HEK293T (cell line): ENCODE data around the gene PNN.
"Not testable (repeated sequence)": the region's sequence is repeated elsewhere in the genome, so short reads cannot be mapped to it uniquely, and the experiment has no call there.

ENCODE experiments used
- CTCF ChIA-PET: fragments of 350-600 bp; formaldehyde crosslinking; extraction: SDS; loops from one replicate; lab custom pipeline; 2021; ENCODE audit warnings: antibody characterized with exemption, inconsistent platforms; lab: Yijun Ruan, JAX
- POLR2A ChIA-PET: fragments of 350-600 bp; formaldehyde crosslinking; extraction: SDS; loops from one replicate; lab custom pipeline; 2020; ENCODE audit warnings: antibody characterized with exemption, inconsistent platforms; lab: Yijun Ruan, JAX
- DNase-seq: peaks from one replicate; pipeline ENCODE4 v3.0.0; 2012; ENCODE audit warnings: mixed read lengths; ENCODE audit errors: extremely low spot score
- ARNT ChIP-seq: fragments of 450-650 bp; IDR thresholded peaks from 2 replicates; pipeline ENCODE4 v1.6.1; 2017; ENCODE audit warnings: mild to moderate bottlenecking
- BHLHE40 ChIP-seq: fragments of 450-650 bp; IDR thresholded peaks from 2 replicates; pipeline ENCODE4 v1.6.1; 2016; ENCODE audit warnings: mild to moderate bottlenecking, moderate library complexity, borderline replicate concordance
- CTBP1 ChIP-seq: fragments of 450-650 bp; IDR thresholded peaks from 2 replicates; pipeline ENCODE4 v1.6.1; 2016; ENCODE audit warnings: borderline replicate concordance
- ELF4 ChIP-seq: fragments of 450-650 bp; IDR thresholded peaks from 2 replicates; pipeline ENCODE4 v1.6.1; 2017; ENCODE audit warnings: antibody characterized with exemption
- FOXA1 ChIP-seq: fragments of 450-650 bp; IDR thresholded peaks from 2 replicates; pipeline ENCODE4 v1.6.1; 2016; ENCODE audit warnings: mild to moderate bottlenecking
- FOXK2 ChIP-seq: fragments of 450-650 bp; IDR thresholded peaks from 2 replicates; pipeline ENCODE4 v1.6.1; 2016; ENCODE audit warnings: mild to moderate bottlenecking
- FOXM1 ChIP-seq: fragments of 450-650 bp; IDR thresholded peaks from 2 replicates; pipeline ENCODE4 v1.6.1; 2017; ENCODE audit warnings: mild to moderate bottlenecking, borderline replicate concordance
- HDGF ChIP-seq: fragments of 450-650 bp; IDR thresholded peaks from 2 replicates; pipeline ENCODE4 v1.6.1; 2017; ENCODE audit warnings: antibody characterized with exemption, borderline replicate concordance
- L3MBTL2 ChIP-seq: fragments of 450-650 bp; conservative IDR thresholded peaks from 2 replicates; pipeline ENCODE4 v1.6.1; 2016; ENCODE audit warnings: mild to moderate bottlenecking
- LEF1 ChIP-seq: fragments of 450-650 bp; IDR thresholded peaks from 2 replicates; pipeline ENCODE4 v1.6.1; 2017; ENCODE audit warnings: mild to moderate bottlenecking, borderline replicate concordance
- NFRKB ChIP-seq: fragments of 450-650 bp; IDR thresholded peaks from 2 replicates; pipeline ENCODE4 v1.6.1; 2016; ENCODE audit warnings: mild to moderate bottlenecking, moderate library complexity
- SP1 ChIP-seq: fragments of 450-650 bp; IDR thresholded peaks from 2 replicates; pipeline ENCODE4 v1.6.1; 2017
- SUZ12 ChIP-seq: fragments of 450-650 bp; IDR thresholded peaks from 2 replicates; pipeline ENCODE4 v1.6.1; 2016; ENCODE audit warnings: mild to moderate bottlenecking
- TARDBP ChIP-seq: fragments of 450-650 bp; IDR thresholded peaks from 2 replicates; pipeline ENCODE4 v1.6.1; 2016
- ZNF384 ChIP-seq: fragments of 450-650 bp; IDR thresholded peaks from 2 replicates; pipeline ENCODE4 v1.6.1; 2016
- TF ChIP-seq, protein P1 (sequence below): fragments of 450-650 bp; IDR thresholded peaks from 2 replicates; pipeline ENCODE4 v1.6.1; 2016

Gene PNN

GRCh38 chr14:39154594-39155189, 20.4 kb upstream of the PNN start:
- POLR2A ChIA-PET, result interaction anchor here (1.6 to 8.5 kb wide), 2 partner anchors 16 to 21 kb away, joined by 3 to 76 read pairs; partner anchors contain the start of genes PNN and TRAPPC6B
- CTCF ChIA-PET, result no interaction called here
- TF ChIP-seq FOXA1 (no peak), TARDBP (no peak), LEF1 (no peak), FOXK2 (no peak), CTBP1 (no peak), ARNT (no peak), L3MBTL2 (no peak)
- DNase-seq, result no peak

- POLR2A ChIA-PET, result interaction anchor here (0.8 to 8.5 kb wide), 2 partner anchors 13 to 43 kb away, joined by 3 to 76 read pairs; partner anchors contain the start of genes GEMIN2 and TRAPPC6B
Measured at GRCh38 chr14:39157491-39157890, 17.6 kb upstream of the PNN start.

GRCh38 chr14:39158222-39158858, 16.7 kb upstream of the PNN start:
- ChIA-PET POLR2A (interaction anchor here (8.5 kb wide), 1 partner anchor 12 kb away, joined by 76 read pairs; the partner anchor contains the start of gene TRAPPC6B), CTCF (no interaction called here)
- no peak for DNase-seq
- TF ChIP-seq SP1, result no peak

More at GRCh38 chr14:39157491-39157890, 17.6 kb upstream of the PNN start:
- CTCF ChIA-PET, result no interaction called here
- TF ChIP-seq TARDBP (no peak), ARNT (no peak), ELF4 (no peak), FOXK2 (no peak), SUZ12 (no peak), ZNF384 (no peak), SP1 (no peak), CTBP1 (no peak), LEF1 (no peak), BHLHE40 (no peak), HDGF (no peak), FOXA1 (no peak), NFRKB (no peak), FOXM1 (no peak), L3MBTL2 (no peak)
- TF ChIP-seq, protein P1, sequence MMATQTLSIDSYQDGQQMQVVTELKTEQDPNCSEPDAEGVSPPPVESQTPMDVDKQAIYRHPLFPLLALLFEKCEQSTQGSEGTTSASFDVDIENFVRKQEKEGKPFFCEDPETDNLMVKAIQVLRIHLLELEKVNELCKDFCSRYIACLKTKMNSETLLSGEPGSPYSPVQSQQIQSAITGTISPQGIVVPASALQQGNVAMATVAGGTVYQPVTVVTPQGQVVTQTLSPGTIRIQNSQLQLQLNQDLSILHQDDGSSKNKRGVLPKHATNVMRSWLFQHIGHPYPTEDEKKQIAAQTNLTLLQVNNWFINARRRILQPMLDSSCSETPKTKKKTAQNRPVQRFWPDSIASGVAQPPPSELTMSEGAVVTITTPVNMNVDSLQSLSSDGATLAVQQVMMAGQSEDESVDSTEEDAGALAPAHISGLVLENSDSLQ, result no peak
- DNase-seq, result no peak

DNA sequence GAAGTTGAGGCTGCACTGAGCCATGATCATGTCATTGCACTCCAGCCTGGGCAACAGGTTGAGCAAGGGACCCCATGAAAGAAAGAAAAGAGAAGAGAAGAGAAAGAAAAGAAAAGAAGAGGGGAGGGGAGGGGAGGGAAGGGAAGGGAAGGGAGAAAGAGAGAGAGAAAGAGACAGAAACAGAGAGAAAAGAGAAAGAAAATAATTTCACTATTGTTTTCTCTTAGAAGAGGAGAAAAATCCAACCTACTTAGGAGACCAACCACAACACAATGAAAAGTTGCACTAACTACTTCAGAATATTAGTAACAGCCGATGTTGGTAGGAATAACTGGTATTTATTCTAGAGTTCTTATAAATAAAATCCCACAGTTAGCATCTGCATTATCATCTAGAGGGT, 14.6 kb upstream of the PNN start:
- POLR2A ChIA-PET, result interaction anchor here (8.5 kb wide), 1 partner anchor 10 kb away, joined by 76 read pairs; the partner anchor contains the start of gene TRAPPC6B
- no peak for DNase-seq
- CTCF ChIA-PET, result no interaction called here
- TF ChIP-seq SUZ12 (no peak), HDGF (no peak), L3MBTL2 (no peak), ARNT (no peak), TARDBP (no peak), LEF1 (no peak), FOXK2 (no peak), BHLHE40 (no peak), ZNF384 (no peak), ELF4 (no peak), CTBP1 (no peak), NFRKB (no peak)
- TF ChIP-seq, protein P1, result no peak

- CTCF ChIA-PET, result not testable (repeated sequence)
- POLR2A ChIA-PET, result interaction anchor here (1.8 kb wide), 1 partner anchor 54 kb away, joined by 5 read pairs; the partner anchor contains the start of gene GEMIN2
Measured at GRCh38 chr14:39167797-39168320, 7.2 kb upstream of the PNN start.

DNA sequence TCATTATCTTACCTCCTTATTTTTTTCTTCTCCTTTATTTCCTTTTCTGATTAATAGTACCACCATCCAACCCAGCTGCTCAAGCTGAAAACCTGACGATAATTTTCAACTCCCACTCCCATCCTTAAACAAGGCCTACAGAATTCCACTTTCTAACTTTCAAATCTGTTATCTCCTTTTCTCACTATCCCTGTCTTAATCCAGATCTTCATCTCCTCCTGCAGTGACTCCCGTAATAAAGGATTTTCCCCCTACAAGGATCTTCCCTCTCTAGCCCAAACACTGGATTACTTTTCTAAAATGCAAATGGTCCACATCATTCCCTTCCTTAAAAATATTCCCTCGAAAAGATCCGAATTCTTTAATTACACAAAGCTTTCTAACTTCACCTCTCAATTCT, 6.5 kb upstream of the PNN start:
- ChIA-PET CTCF (no interaction called here), POLR2A (interaction anchor here (1.8 kb wide), 1 partner anchor 55 kb away, joined by 5 read pairs; the partner anchor contains the start of gene GEMIN2)

More at GRCh38 chr14:39167797-39168320, 7.2 kb upstream of the PNN start:
- not testable (repeated sequence) for DNase-seq

GRCh38 chr14:39169541-39169900, 5.5 kb upstream of the PNN start:
- TF ChIP-seq, protein P1, result no peak
- TF ChIP-seq BHLHE40 (no peak), FOXA1 (no peak)
- CTCF ChIA-PET, result no interaction called here

More for the DNA sequence above, 6.5 kb upstream of the PNN start:
- no peak for DNase-seq
- TF ChIP-seq BHLHE40, result no peak

More at GRCh38 chr14:39169541-39169900, 5.5 kb upstream of the PNN start:
- POLR2A ChIA-PET, result interaction anchor here (0.7 to 1.7 kb wide), 23 partner anchors 9 to 262 kb away, joined by 3 to 76 read pairs (median 8); partner anchors contain the start of genes FBXO33, GEMIN2 and SEC23A
- DNase-seq, result no peak
